Activated CD4-positive, CD25-positive, alpha-beta regulatory T cell treated with anti-CD3 and anti-CD28 coated beads, Interleukin-2, amount 50 U/mL, for 72 hours (primary cell): ENCODE data around the gene SNX9.
"Not testable (repeated sequence)": the region's sequence is repeated elsewhere in the genome, so short reads cannot be mapped to it uniquely, and the experiment has no call there.

Experiments
- DNase-seq: peaks from one replicate; pipeline ENCODE4 v3.0.0; 2021

Gene SNX9

DNA sequence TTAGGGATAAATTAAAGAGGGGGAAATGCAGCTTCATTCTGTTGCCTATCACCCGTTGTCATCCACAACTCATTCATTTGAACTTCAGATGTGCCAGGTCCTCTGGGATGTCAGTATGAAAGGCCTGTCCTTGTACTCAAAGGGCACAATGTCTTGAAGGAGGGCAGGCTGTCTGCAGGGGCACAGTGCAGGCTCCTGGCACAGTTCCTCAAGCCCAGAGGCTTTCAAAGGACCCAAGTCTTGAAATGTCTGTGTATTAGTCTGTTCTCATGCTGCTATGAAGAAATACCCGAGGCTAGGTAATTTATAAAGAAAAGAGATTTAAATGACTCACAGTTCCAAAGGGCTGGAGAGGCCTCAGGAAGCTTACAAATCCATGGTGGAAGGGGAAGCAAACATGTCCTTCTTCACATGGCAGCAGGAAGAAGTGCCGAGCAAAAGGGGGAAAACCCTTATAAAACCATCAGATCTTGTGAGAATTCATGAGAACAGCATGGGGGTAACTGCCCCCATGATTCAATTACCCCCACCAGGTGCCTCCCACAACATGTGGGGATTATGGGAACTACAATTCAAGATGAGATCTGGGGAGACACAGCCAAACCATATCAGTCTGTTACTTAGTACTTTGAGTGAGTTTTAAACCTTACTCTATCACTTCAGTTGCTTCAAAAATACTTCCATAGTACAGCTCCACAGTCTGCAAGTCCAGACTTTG lies 9.4 kb downstream of the SNX9 start:
- no peak for DNase-seq

GRCh38 chr6:157834549-157834948 lies 11.5 kb downstream of the SNX9 start:
- no peak for DNase-seq

DNA sequence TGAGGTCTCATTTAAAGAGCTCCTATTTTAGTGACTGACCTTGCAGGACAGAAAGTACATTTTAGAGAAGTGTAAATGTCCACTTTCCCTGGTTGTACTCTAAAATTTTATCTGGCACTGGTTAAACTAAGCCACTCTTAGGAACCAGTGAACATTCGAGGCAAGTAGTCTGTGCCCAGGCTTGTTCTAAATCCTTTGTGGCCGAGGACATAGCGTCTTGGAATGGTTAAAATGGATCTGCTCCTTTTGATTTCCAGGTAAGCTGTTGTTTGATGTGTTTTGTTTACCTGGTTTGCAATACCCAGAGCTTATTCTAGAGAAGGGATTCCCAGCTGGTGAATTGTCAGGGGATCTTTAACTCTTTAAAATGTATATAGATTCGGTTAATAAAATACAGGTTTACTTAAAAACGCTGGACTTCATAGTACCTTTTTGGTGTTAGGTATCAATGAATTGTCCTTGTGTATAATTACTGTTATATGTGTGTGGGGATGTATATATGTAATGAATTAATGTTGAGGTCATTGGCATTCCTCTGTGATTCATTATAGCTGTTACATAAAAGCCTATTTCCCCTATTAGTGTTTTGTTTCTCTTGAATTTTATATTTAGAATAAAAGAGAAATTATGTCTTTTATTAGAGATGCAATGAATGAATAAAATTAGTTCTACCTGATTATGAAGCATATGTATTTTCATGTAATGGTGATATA lies 15.8 kb downstream of the SNX9 start:
- DNase-seq, result no peak

GRCh38 chr6:157839606-157840005 lies 16.6 kb downstream of the SNX9 start:
- no peak for DNase-seq

DNA sequence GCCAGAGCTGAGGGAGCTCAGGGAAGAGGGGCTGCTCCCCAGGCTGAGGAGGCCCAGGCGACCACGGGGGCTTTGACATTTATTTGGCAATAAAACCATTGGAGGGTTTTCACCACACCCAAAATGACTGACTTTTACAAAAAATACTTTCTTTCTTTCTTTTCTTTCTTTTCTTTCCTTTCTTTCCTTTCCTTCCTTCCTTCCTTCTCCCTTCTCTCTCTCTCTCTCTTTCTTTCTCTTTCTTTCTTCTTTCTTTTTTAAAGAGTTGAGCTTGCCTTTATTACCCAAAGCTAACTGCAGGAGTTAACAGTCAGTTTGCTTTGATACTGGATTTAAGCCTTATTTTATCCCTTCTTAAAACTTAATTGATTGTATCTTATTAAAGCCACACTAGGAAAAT lies 17.2 kb downstream of the SNX9 start:
- DNase-seq, result no peak

DNA sequence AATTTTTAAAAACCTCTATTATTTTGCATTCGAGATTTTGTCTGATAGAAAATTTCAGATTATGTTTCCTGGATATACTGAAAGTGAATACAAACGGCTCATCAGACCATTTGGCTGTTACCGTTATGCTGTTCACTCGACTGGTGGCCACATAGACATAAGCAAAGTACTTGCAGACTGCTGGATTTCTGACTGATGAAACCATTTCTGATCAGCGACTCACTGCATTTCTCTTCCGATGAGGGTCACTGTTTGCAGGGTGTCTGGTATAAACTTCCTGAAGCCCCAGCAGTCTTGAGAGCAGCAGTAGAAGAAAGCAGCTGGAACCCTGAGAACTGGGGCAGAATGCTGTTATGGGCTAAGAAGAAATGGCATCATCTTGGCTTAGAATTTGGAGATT lies 17.7 kb downstream of the SNX9 start:
- DNase-seq, result no peak

- no peak for DNase-seq
These were observed 18.3 kb downstream of the SNX9 start for GRCh38 chr6:157841211-157841840.

- no peak for DNase-seq
These were observed 19.2 kb downstream of the SNX9 start for GRCh38 chr6:157842212-157842611.

GRCh38 chr6:157844196-157844595 lies 21.1 kb downstream of the SNX9 start:
- DNase-seq, result not testable (repeated sequence)

DNA sequence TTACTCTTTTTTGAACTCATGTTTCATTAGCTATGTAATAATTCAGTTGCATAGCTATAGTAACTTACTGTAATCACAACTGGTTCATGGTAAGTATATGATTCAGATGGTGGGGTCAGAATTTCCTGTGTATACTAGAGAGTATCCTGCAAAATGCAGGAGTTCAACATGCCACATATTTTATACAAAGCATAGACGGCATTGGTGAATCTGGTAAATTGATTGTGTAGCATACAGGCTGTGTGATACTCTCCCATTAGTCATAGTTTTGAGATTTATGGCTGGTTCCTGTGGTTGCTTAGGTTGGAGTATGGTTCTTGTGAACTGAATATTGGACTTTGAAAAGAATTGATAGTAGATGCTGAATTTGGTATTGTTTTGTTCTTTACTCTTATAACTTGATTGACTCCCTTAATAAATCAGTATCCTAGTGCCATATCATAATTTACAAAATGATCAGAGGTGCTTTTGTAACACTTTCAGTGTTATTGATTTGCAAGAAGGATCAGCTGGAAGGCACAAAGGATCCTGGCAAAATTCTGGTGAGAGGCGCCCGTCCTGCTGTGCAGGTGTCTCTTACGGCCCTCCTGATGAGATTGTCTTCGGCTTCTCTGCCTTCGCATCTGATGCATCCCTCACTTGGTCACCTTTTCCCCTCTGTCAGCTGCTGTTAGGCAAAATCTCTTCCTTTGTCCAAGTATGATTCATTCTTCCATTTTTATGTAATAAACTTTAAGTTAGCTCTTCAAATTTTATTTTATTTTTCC lies 22.6 kb downstream of the SNX9 start:
- no peak for DNase-seq

DNA sequence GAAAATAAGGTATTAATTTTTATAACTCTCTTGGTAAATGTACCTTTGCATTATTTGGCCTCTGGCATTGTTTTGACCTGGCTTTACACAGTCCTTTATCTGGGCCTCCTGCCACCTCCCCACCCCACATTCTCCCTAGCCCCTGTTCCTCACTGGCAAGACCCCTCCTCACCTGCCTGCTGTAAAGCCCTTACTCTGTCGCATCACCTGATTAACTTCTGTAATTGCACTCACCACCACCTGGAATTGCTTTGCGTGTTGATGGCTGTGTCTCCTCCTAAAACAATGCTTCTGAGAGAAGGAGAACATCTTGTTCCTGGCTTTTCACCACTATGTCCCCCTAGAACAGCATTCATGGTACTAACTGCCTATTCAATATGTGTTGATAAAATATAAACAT lies 24.8 kb downstream of the SNX9 start:
- no peak for DNase-seq

DNA sequence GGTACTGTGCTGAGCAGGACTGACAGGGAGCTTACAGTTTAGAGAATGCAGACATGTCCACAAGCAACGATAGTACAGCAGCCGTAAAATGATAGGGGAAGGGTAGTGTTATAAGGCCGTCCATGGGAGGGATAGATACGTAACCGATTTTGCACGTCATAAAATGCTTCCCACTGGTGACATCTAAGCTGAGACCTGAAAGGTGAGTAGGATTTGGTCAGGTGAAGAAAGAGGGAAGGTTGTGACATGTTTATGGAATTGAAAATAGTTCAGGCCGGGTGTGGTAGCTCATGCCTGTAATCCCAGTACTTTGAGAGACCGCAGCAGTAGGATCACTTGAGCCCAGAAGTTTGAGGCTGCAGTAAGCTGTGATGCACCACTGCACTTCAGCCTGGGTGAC lies 25.6 kb downstream of the SNX9 start:
- no peak for DNase-seq

GRCh38 chr6:157849288-157850017 lies 26.4 kb downstream of the SNX9 start:
- no peak for DNase-seq

DNA sequence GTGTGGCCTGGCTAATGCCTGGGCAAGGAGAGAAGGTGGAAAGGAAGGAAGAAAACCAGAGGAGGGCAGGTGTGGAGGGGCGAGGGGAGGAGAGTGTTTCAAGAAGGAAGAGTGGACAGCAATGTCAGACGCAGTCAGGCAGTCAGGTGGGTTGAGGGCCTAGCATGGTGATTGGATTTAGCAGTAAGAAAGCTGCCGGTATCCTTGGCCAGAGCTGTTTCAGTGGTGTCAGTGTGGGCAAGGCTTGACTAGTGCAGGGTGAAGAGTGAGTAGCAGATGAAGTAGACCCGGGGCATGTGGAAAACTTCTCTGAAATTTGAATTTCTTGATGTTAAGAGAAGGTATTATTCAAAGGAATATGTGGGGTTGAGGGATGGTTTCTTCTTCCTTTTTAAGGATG lies 27.0 kb downstream of the SNX9 start:
- DNase-seq, result no peak

- no peak for DNase-seq
These were observed 30.2 kb downstream of the SNX9 start for GRCh38 chr6:157853018-157853805.

DNA sequence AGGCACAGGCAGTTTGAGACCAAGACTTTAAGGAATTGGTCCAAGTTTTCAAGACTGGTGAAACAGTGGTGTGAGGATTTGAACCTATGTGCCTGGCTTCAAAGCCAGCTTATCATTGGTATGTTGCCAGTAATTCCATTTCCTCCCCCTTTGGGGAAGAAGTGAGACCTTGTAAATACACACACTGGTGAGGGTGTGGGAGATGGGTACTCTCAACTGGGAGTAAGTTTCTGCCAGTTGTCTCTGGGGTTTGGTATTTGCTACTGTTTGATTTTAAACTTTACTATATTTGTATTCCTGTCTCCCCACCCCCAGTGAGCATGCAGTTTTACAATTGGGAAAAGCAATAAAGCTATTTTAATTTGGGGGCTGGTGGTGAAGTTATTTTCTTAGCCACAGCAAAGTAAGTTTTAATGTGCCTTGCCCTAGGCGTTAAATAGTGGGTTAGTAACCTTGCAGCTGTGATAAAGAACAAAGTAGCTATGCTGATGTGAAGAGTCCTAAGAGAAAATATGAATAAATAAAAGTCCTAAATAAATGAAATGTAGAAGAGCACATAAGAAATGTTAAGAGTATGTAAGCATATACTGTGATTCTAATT lies 31.0 kb downstream of the SNX9 start:
- no peak for DNase-seq

DNA sequence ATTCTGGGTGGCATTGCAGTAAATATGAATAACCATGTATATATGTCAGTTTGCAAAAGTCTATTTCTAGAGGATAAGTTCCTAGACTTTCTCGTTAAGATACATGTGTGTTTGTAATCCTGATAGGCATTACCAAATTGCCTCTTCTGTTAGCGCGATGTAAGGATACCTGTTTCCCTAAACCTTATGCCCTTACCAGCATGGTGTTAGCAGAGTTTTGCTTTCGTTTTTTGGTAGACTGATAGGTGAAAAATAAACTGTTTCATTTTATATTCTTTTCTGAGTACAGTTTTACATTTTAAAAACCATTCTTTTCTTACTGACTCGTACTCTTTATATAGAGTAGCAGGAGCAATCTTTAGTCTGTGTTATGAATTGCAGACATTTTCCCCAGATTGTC lies 32.3 kb downstream of the SNX9 start:
- DNase-seq, result no peak

- not testable (repeated sequence) for DNase-seq
These were observed 32.8 kb downstream of the SNX9 start for GRCh38 chr6:157855804-157856203.

GRCh38 chr6:157858664-157859063 lies 35.6 kb downstream of the SNX9 start:
- DNase-seq, result not testable (repeated sequence)

DNA sequence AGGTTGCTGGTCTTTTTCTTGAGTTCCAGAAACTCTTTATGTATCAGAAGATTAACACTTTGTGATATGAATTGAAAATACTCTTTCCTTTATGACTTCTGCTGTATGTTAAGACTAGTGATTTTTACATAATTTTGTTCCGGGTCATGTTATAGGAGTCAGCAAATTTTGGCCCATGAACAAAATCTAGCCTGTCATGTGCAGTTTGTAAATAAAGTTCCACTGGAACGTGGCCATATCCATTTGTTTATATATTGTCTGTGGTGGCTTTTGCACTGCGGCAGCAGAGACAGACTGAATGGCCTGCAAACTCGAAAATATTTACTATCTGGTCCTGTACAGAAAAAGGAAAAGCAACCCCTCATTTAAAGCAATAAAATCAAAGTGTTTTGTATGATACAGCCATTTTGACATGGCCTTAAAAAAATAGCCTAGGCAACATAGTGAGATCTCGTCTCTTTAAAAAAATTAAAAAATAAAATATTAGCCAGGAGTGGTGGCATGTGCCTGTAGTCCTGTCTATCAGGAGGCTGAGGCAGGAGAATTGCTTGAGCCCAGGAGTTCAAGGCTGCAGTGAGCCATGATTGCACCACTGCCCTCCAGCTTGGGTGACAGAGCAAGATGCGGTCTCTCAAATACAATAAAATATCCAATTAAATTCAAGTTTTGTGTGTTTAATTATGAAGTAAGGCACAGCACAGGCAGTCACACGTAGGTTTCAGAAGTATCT lies 36.9 kb downstream of the SNX9 start:
- DNase-seq, result no peak

- DNase-seq, result no peak
These were observed 37.5 kb downstream of the SNX9 start for GRCh38 chr6:157860505-157860991.
